Body of pancreas (tissue), 4 donors: Measurements from ENCODE around the gene ARL13B. TPM values are rescaled to one million over a fixed set of nuclear protein-coding genes. Genes with fewer than 3 reads are reported as not detected.
"Not testable (repeated sequence)": the region's sequence is repeated elsewhere in the genome, so short reads cannot be mapped to it uniquely, and the experiment has no call there.

Experiments used
- ATAC-seq: fragments of 150-250 bp; one replicate; pipeline ENCODE4 v1.9.1; 2016
- DNase-seq, 4 donors: peaks; one replicate each; pipeline ENCODE4 v3.0.0-alpha.2; 2019
- H3K27ac ChIP-seq, 4 donors: fragments of 200-600 bp; sonication (generic); 1 replicate in 3 of 4; 2 replicates in 1 of 4; pipeline versions ENCODE4 v1.5.1 to v1.6.1; 2016 to 2019; ENCODE audit warnings: mild to moderate bottlenecking in 1 of 4, mixed read lengths in 1 of 4, moderate library complexity in 1 of 4
- H3K27me3 ChIP-seq, 2 donors: fragments of 200-600 bp; sonication (generic); one replicate each; pipeline ENCODE4 v1.6.0; 2016; ENCODE audit warnings: mild to moderate bottlenecking in 1 of 2
- H3K36me3 ChIP-seq, 2 donors: fragments of 200-600 bp; sonication (generic); replicated peaks in 1 of 2; 2 replicates each; pipeline ENCODE4 v1.5.1; 2016; ENCODE audit warnings: low read depth in 2 of 2; ENCODE audit not compliant: insufficient read depth in 1 of 2
- H3K4me1 ChIP-seq: fragments of 200-600 bp; sonication (generic); one replicate; pipeline ENCODE4 v1.6.0; 2016
- H3K4me3 ChIP-seq, 2 donors: fragments of 200-600 bp; sonication (generic); 1 replicate in 1 of 2; 2 replicates in 1 of 2; pipeline ENCODE4 v1.5.1; 2016 to 2019
- H3K9me3 ChIP-seq, 3 donors: fragments of 200-600 bp; sonication (generic); 1 replicate in 2 of 3; 2 replicates in 1 of 3; pipeline ENCODE4 v1.5.1; 2016
- CTCF ChIP-seq, 7 experiments: fragments of 450-650 bp in 4 of 7; fragments of 200-600 bp in 3 of 7; sonication (generic) in 3 of 7; IDR thresholded peaks; one replicate each; pipeline ENCODE4 v1.5.1; 2016 to 2019; ENCODE audit warnings: antibody characterized with exemption in 7 of 7
- POLR2A ChIP-seq, 3 donors: fragments of 450-650 bp; IDR thresholded peaks; one replicate each; pipeline ENCODE4 v1.6.1; 2016; ENCODE audit warnings: antibody characterized with exemption in 3 of 3, mild to moderate bottlenecking in 2 of 3
- WGBS, 2 donors: methylation state at CpG; one replicate each; pipeline ENCODE4 v1.1.5; 2017; 5-methylcytosine and 5-hydroxymethylcytosine counted together
- intact Hi-C: fragments of 100-400 bp; cut with DNase I; formaldehyde crosslinking; loops from one replicate; pipeline ENCODE4 v1.15.1; 2023
- total RNA-seq, 2 donors: library from RNA; depleted of rRNA; stranded (reverse); fragments of >200 nt; gene quantifications; one replicate each; pipeline ENCODE4 v1.1.0, GENCODE V29; 2016

Gene ARL13B
- total RNA-seq, 2 donors from 2014 or later, result 6.7 to 10.5 TPM

GRCh38 chr3:94076055-94076454, 96.1 kb downstream of the ARL13B start:
- Histone ChIP-seq H3K27me3 (no peaks in the 10 kb centered on the region), H3K4me3 (no peak overlapping the region), H3K4me1 (no peaks in the 10 kb centered on the region), H3K36me3 (no peaks in the 10 kb centered on the region), H3K9me3 (no peaks in the 10 kb centered on the region), H3K27ac (no peak overlapping the region)
- 94% methylated on average over 3 of the region's 3 CpGs for WGBS, 2 donors
- intact Hi-C loops, result no loop called here
- ATAC-seq (no peak), DNase-seq (no peak)
- TF ChIP-seq POLR2A (IDR thresholded peaks at IDR 0.05) (no peak), CTCF (IDR thresholded peaks at IDR 0.05) (no peak)

GRCh38 chr3:94080552-94080951, 100.6 kb downstream of the ARL13B start:
- ATAC-seq, DNase-seq: not testable (repeated sequence)
- 93 to 95% methylated on average over 4 to 5 of the region's 5 CpGs for WGBS, 2 donors

GRCh38 chr3:94081884-94082283, 101.9 kb downstream of the ARL13B start:
- 80 to 85% methylated on average over 5 of the region's 5 CpGs for WGBS, 2 donors
- H3K27me3 ChIP-seq, result no peaks in the 10 kb centered on the region
- intact Hi-C loops, result no loop called here

More at GRCh38 chr3:94080552-94080951, 100.6 kb downstream of the ARL13B start:
- intact Hi-C loops, H3K27me3 ChIP-seq, H3K27ac ChIP-seq, H3K4me3 ChIP-seq, H3K9me3 ChIP-seq, H3K36me3 ChIP-seq, H3K4me1 ChIP-seq: not testable (repeated sequence)

GRCh38 chr3:94082391-94082937, 102.5 kb downstream of the ARL13B start:
- H3K27me3 ChIP-seq, result no peaks in the 10 kb centered on the region
- peaks cover 0 to 4% of the 10 kb centered on the region in 2 donors for H3K36me3 ChIP-seq
- no peak overlapping the region for H3K4me3 ChIP-seq
- no peaks in the 10 kb centered on the region for H3K4me1 ChIP-seq
- H3K27ac ChIP-seq, result no peak overlapping the region
- DNase-seq (no peak), ATAC-seq (no peak)
- no peaks in the 10 kb centered on the region for H3K9me3 ChIP-seq
- intact Hi-C loops, result no loop called here
- TF ChIP-seq CTCF (IDR thresholded peaks at IDR 0.05), result no peak
- TF ChIP-seq POLR2A (IDR thresholded peaks at IDR 0.05), result no peak
- 83 to 86% methylated on average over 8 of the region's 8 CpGs for WGBS, 2 donors

More at GRCh38 chr3:94081884-94082283, 101.9 kb downstream of the ARL13B start:
- Histone ChIP-seq H3K4me1 (no peaks in the 10 kb centered on the region), H3K4me3 (no peak overlapping the region), H3K9me3 (no peaks in the 10 kb centered on the region), H3K36me3 (peaks cover 0 to 4% of the 10 kb centered on the region in 2 donors), H3K27ac (no peak overlapping the region)
- TF ChIP-seq POLR2A (IDR thresholded peaks at IDR 0.05) (no peak), CTCF (IDR thresholded peaks at IDR 0.05) (no peak)
- ATAC-seq (no peak), DNase-seq (no peak)

GRCh38 chr3:94083261-94083660, 103.3 kb downstream of the ARL13B start:
- peaks cover 0 to 4% of the 10 kb centered on the region in 2 donors for H3K36me3 ChIP-seq
- no peak for TF ChIP-seq POLR2A (IDR thresholded peaks at IDR 0.05)
- WGBS, 2 donors, result 78 to 83% methylated on average over 4 of the region's 4 CpGs
- no peak overlapping the region for H3K4me3 ChIP-seq
- H3K27me3 ChIP-seq, result no peaks in the 10 kb centered on the region
- intact Hi-C loops, result no loop called here
- DNase-seq (no peak), ATAC-seq (no peak)
- H3K27ac ChIP-seq, result no peak overlapping the region
- H3K9me3 ChIP-seq, result no peaks in the 10 kb centered on the region
- H3K4me1 ChIP-seq, result no peaks in the 10 kb centered on the region

- Histone ChIP-seq H3K4me3 (no peak overlapping the region), H3K9me3 (no peaks in the 10 kb centered on the region), H3K36me3 (peaks cover 0 to 2% of the 10 kb centered on the region in 2 donors), H3K27ac (no peak overlapping the region), H3K4me1 (no peaks in the 10 kb centered on the region), H3K27me3 (no peaks in the 10 kb centered on the region)
- WGBS, 2 donors, result 85 to 87% methylated on average over 1 of the region's 1 CpG
- intact Hi-C loops, result no loop called here
- no peak for ATAC-seq
- DNase-seq, result no peak
- no peak for TF ChIP-seq CTCF (IDR thresholded peaks at IDR 0.05)
- no peak for TF ChIP-seq POLR2A (IDR thresholded peaks at IDR 0.05)
Measured at GRCh38 chr3:94089126-94089525, 109.2 kb downstream of the ARL13B start.
